HG03457 (cell line): ENCODE results near the gene TRPM4.
"Not testable (repeated sequence)": the region's sequence is repeated elsewhere in the genome, so short reads cannot be mapped to it uniquely, and the experiment has no call there.

Source experiments
- ATAC-seq: cut with Tn5 transposase; IDR thresholded peaks from one replicate; pipeline ENCODE4 v1.9.1; 2021; ENCODE audit warnings: moderate number of reproducible peaks; ENCODE audit not compliant: unreplicated experiment

Gene TRPM4

DNA sequence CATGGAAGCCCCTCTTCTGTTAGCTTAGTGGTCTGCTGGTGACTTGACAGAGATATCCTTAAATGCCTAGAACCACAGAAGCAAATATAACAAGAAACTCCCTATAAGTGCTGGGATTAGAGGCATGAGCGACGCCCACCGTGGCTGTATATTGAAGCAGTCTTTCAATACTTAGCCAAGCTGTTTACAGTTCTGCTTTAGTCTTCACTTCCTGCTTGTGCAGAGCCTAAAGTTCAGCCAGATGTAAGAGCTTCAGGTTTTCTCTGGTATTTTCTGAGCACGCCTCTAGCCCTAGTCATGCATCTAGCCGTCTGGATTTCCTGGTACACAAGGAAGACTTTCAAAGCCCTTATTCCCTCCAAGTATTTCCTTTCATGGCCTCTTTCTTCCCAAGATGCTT lies 28.5 kb downstream of the TRPM4 start:
- no peak for ATAC-seq

GRCh38 chr19:49188626-49189200 lies 31.1 kb downstream of the TRPM4 start:
- no peak for ATAC-seq

GRCh38 chr19:49189259-49189658 lies 31.7 kb downstream of the TRPM4 start:
- no peak for ATAC-seq

DNA sequence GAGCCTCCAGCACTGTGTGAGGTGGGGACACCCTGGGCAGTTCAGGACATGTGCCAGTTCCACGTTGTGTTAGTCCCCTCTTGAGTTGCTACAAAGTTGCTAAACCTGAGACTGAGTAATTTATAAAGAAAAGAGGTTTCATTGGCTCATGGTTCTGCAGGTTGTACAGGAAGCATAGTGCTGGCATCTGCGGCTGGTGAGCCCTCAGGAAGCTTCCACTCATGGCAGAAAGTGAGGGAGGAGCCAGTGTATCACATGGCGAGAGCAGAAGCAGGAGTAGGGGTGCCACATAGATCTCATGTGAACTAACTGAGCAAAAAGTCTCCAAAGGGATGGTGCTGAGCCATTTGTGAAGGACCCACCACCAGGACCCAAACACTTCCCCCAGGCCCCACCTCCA lies 33.2 kb downstream of the TRPM4 start:
- no peak for ATAC-seq

- no peak for ATAC-seq
Measured at GRCh38 chr19:49193822-49194394, 36.3 kb downstream of the TRPM4 start.

- no peak for ATAC-seq
Measured at GRCh38 chr19:49194408-49194807, 36.8 kb downstream of the TRPM4 start.

GRCh38 chr19:49196527-49197240 lies 39.1 kb downstream of the TRPM4 start:
- ATAC-seq = no peak

DNA sequence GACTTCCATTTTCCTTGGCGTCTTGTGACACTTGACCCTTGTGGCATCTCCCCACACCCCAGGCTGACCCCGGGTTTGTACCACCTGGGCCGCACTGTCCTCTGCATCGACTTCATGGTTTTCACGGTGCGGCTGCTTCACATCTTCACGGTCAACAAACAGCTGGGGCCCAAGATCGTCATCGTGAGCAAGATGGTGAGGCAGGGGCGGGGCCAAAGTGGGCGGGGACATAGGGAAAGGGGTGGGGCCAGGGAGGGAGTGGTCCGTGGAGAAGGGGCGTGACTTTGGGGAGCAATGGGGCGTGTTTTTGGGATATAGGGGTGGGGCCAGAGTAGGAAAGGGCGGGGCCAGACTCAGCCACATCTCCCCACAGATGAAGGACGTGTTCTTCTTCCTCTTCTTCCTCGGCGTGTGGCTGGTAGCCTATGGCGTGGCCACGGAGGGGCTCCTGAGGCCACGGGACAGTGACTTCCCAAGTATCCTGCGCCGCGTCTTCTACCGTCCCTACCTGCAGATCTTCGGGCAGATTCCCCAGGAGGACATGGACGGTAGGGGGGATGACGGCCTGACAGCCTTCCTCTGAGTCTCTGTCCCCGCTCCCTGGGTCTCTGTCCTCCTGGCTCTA lies 42.8 kb downstream of the TRPM4 start:
- ATAC-seq = no peak

DNA sequence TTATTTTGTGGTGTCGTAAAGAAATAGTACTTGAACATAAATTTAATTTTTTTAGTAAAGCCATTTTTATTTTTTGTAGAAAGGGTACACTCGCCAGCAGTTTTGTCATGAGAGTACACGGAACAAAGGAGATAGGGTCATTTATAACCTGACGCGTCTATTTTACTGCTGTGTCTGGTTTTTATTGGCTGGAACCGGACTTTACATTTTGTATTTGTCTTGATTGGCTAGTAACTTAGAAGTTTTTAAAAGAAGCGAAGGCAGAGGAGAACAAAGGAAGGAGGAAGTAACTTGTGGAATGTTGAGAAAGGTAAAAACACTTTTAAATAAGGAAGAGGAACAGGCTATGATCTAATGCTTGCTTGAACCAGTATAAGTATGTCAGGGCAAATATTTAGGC lies 43.5 kb downstream of the TRPM4 start:
- no peak for ATAC-seq

DNA sequence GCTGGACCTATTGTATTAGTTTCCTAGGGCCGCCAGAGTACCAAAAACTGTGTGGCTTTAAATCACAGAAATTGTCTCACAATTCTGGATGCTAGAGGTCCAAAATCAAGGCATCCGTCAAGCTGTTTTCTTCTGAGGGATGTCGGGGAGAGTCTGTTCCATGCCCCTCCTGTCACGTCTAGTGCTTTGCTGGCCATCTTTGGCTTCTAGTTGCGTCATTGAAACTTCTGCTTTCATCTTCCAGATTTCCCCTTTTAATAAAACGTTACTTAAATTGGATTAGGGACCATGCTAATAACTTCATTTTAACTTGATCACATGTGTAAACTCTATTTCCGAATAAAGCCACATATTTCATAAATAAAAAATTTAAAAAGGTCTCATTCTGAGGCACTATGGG lies 47.5 kb downstream of the TRPM4 start:
- ATAC-seq = no peak

DNA sequence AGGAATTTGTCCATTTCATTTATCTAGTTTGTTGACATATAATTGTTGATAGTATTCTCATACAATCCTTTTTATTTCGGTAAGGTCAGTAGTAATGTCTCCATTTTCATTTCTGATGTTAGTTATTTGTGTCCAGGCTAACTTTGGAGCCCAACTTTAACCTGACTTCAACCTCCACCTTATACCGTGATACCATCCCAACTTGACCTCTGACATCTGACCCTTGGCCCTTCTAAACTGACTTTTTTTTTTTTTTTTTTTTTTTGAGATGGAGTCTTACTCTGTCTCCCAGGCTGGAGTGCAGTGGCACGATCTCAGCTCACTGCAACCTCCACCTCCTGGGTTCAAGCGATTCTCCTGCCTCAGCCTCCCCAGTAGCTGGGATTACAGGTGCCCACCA lies 51.9 kb downstream of the TRPM4 start:
- not testable (repeated sequence) for ATAC-seq

- ATAC-seq = no peak
Measured at GRCh38 chr19:49210108-49210900, 52.7 kb downstream of the TRPM4 start.

DNA sequence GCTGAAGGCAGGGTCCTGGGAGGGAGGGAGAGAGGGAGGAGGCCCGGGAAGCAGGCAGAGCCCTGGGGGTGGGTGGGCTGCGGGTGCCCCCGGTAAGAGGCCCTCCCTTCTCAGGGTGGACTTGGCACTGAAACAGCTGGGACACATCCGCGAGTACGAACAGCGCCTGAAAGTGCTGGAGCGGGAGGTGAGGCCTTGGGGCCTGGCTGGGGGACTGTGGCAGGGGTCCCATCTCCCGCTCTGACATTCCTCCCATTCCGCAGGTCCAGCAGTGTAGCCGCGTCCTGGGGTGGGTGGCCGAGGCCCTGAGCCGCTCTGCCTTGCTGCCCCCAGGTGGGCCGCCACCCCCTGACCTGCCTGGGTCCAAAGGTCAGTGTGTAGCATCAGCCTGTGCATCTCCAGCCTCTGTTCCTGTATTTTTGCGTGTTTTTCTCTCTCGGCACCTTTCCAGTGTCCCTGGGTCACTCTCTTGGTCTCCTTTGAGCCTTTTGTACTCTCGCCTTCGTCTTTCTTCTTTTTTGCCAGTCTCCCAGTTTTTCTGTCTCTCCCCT lies 53.4 kb downstream of the TRPM4 start:
- ATAC-seq = no peak

DNA sequence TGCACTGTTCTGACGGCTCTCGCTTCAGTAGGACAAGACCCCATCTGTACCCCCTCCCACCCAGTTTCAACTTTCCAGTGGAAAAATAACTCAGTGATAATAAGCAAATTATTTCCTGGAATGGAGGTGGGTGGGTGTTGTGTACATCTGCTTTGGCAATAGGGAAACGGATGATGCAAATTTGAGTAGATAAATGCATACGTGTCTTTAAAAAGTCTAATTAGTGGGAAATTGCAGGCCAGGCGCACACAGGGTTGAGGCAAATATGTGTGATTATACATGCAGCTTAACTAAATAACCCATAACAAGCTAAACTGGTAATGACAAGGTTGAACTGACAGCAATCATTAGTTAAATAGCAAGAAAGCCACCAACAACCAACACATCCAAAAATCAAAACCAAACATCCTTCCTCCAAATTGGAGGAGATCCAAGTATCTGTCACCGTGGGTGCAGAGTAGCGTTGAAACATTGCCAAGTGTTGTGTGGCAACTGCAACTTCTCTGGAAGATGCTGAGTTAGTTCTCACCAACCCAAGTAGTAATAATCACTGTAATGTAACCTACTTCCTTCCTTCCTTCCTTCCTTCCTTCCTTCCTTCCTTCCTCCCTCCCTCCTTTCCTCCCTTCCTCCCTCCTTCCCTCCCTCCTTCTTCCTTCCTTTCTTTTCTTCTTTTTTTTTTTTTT lies 54.6 kb downstream of the TRPM4 start:
- no peak for ATAC-seq

DNA sequence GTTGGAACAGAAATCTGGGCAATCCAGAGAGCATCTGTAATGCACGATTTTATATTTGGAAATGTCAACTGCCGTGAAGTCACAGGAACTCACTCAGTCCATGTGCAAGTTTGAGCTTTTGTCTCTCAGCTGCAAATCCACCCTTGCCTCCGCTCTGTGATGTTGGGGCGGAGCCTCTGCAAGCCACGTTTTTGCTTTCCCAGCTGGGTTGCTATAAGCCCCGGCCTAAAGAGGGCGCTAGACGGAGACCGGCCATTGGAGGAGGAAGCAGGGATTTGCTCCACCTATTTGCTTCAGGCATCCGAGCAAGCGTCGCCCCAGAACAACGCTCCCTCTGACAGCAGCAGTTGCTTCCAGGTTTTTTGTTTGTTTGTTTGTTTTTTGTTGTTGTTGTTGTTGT lies 56.2 kb downstream of the TRPM4 start:
- no peak for ATAC-seq

DNA sequence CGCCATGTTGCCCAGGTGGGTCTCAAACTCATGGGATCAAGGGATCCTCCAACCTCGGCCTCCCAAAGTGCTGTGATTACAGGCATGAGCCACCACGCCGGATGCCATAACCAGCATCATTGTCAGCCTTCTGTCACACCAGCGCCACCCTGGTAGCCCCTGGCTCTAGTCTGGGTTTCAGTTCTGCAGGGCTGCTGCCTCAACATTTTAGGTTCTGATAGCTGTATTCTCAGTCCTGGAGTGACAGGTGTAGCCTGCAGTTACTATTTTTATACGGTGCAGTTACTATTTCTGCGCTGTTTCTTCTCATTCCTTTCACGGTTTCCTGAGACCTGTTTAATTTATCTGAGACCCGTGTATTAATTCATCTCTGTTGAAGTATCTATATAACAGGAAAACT lies 57.1 kb downstream of the TRPM4 start:
- ATAC-seq = no peak

DNA sequence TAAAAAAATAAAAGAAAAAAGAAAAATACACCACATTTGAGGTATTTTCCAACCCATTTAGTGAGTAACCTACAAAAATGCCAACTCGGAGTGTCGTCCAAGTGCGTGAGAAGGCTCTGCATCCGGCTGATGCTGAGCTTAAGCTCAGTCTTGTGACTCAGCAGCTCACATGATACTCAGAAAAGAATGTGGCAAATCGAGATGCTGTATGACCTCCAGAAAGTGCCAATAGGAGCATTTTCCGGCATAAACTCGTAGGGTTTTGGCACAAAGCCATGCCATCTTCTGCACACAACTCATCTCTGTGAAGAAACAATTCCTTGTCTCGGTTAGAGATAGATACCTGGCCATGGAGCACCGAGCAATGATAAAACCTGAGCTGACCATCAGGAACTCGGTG lies 58.5 kb downstream of the TRPM4 start:
- no peak for ATAC-seq

- no peak for ATAC-seq
Measured at GRCh38 chr19:49217382-49217781, 59.8 kb downstream of the TRPM4 start.

DNA sequence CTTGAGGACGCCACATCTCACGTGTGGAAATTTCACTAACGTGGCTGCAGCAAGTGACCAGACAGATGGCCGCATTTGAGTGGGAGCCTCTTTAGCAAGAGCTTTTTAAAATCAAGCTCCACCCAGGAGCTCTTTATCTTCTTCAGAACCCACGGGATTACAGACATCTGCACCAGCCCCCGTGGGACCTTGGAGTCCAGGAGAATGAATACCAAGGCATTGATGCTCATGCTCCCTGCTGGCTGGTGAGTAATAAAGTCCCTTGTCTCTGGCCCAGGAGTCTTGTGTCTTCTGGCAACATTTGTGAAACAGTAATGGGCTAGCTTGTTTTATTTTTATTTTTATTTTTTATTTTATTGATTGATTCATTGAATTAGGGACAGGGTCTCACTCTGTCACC lies 64.4 kb downstream of the TRPM4 start:
- ATAC-seq = no peak

DNA sequence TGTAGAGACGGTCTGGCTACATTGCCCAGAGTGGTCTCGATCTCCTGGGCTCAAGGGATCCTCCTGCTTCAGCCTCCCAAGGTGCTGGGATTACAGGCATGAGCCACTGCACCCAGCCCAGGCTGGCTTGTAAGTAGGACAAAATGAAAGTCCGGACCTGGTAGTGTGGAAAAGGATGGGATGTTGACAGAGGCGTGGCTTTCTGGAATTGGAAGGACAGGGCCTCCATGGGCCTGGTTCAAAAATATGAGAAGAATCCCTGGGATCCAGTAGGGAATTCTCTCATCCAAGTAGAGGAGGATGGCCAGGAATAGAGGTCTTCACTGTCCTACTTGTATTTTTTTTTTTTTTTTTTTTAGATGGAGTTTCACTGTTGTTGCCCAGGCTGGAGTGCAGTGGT lies 64.9 kb downstream of the TRPM4 start:
- ATAC-seq = no peak

DNA sequence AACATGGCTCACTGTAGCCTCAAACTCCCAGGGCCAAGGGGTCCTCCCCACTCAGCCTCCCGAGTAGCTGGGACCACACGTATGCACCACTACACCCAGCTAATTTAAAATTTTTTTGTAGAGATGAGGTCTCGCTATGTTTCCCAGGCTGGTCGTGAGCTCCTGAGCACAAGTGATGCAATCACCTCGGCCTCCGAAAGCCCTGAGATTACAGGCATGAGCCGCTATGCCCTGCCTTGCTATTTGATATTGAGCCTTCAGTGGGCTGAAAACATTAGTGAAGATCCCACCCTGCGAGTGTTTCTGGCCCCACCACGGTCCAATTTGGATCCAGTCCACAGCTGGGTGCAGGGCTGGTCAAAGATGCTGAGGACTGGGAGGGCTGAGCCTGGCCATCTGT lies 65.9 kb downstream of the TRPM4 start:
- ATAC-seq = no peak
